GM18508 (cell line): ENCODE measurements around the gene MAJIN.

ENCODE experiments used
- ATAC-seq: cut with Tn5 transposase; IDR thresholded peaks from one replicate; pipeline ENCODE4 v1.9.1; 2021; ENCODE audit warnings: moderate number of reproducible peaks; ENCODE audit not compliant: insufficient read depth, unreplicated experiment

The MAJIN gene

GRCh38 chr11:64916040-64916774 is 55.7 kb downstream of the MAJIN start:
- ATAC-seq: no peak

DNA sequence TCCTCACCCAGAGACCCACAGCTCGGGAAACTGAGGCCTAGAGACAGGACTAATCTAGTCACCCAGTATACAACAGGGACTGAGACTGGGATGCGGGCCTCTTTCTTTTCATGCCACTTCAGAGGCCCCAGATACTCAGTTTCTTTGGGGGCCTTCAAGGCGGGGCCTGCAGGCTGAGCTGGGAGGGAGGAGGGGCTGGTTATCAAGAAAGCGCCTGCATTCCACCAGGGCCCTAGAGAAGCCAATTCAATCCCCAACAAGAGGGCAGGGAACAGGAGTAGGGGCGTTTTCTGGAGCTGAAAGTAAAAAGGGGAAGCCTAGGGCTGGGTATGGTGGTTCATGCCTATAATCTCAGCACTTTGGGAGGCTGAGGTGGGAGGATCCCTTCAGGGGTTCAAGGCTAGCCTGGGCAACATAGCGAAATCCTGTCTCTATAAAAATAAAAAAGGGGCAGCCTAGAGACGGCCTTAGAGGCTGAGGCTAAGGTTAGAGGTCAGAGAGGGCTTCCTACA is 56.5 kb downstream of the MAJIN start:
- no peak for ATAC-seq

DNA sequence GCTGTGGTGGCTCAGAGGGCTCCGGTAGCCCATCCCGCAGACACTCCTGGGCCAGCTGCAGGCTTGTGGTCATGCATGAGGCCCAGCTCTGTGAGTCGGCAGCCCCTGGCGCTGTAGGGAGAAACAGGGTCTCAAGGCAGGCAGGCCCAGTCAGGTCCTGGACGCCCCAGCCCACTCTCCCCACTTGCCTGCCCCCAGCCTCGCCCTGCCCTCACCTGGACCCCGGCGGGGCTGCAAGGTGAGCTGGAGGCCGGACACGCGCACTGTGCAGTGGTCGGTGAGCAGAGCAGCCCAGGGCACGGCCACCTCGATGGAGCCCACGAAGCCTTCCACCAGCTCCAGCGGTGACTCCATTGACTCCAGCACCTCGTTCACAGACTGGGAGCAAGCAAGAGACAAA is 57.8 kb downstream of the MAJIN start:
- ATAC-seq: no peak

DNA sequence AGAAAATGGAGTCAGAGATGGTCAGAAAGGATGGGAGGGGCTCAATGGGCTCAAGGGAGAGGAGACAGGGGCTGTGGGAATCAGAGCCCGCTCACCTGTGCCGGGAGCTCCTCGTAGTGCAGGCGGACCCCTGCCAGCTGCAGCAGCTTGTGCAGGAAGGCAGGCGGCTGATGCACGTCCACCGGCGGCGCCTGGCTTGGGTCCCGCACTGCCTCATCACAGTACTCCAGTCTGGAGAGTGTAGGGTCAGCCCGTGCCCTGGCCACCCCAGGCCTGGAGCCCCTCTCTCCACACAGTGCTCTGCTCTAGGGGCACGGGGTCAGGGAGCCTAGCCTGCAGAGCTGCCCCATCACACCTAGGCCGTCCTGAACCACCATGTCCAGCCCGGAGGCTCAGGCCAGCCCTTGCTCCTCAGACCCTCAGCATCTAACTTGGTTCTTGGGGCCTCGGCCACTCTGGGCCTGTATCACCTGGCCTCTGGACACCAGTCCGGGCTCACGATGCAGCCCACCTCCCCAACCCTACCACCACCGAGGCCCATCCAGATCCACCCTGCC is 58.7 kb downstream of the MAJIN start:
- no peak for ATAC-seq

- no peak for ATAC-seq
These were observed 60.2 kb downstream of the MAJIN start for GRCh38 chr11:64911689-64912088.

- ATAC-seq: no peak
These were observed 60.8 kb downstream of the MAJIN start for GRCh38 chr11:64911142-64911541.

GRCh38 chr11:64910451-64911093 is 61.3 kb downstream of the MAJIN start:
- ATAC-seq: no peak

DNA sequence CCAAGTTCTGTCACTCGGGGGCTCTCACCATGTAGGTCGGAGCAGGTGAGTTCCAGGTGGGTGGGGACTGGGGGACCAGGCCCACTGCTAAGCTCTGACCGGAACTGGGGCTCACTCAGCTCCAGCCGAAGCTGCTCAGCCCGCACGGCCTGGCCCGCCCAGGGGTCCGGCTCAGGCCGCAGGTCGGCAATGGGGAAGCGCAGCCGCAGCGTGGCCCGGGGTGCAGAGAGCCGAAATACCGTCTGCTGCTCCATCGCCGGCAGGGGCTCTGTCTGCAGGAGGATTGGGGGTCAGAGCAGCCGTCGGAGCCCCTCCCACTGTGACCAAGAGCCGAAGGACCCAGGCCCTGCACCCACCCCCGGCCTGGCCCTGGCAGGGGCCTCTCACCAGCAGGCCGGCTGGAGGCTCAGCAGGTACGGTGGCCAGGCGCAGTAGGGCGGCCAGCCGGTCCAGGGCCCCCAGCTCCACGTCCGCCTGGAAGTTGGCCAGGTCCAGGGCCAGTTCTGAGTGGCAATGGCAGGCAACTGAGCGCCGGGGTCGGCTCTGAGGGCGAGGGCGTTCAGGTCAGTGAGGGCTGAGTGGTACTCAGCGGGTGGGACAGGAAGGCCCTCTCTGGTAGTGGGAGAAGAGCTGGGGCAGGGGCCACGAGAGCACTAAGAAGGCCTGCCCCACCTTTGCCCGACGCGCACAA is 62.1 kb downstream of the MAJIN start:
- ATAC-seq: no peak

- ATAC-seq: no peak
These were observed 63.1 kb downstream of the MAJIN start for GRCh38 chr11:64908766-64909165.

GRCh38 chr11:64906314-64906635 is 65.6 kb downstream of the MAJIN start:
- no peak for ATAC-seq

DNA sequence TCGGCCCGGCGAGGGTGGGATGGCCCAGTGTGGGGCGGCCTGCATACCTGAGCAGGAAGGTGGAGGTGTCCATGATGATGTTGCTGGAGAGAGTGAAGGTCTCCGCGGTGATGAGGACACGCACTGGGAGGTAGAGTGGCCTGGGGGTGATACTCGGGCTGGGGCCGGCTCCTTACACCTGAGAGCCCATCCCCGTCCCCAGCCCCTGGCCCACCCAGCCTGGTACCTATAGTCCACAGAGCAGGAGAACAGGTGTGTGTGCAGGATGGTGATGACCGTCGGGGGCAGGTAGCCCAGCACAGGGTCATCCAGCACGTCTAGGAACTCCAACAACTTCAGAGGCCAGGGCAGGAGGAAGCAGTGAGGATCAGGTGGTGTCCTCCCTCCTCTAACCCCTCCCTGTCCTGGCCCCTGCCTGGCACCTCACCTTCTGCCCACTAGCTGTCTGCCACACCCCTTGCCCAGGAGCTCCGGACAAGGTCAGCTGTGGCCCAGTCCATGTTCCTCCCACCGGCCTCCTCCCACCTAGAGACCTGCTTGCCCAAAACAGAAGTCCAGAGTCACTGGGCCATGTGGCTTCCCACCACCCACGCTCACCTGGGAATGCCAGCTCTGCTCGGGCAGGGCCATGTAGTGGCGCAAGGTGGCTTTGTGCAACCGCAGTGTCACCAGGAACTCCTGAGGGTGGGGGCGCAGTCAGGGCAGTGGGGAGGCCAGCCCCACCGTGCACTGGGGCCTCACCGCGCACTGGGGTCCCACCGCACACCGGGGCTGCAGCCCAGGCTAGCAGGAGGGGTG is 66.2 kb downstream of the MAJIN start:
- no peak for ATAC-seq

GRCh38 chr11:64903291-64903833 is 68.5 kb downstream of the MAJIN start:
- ATAC-seq: no peak

DNA sequence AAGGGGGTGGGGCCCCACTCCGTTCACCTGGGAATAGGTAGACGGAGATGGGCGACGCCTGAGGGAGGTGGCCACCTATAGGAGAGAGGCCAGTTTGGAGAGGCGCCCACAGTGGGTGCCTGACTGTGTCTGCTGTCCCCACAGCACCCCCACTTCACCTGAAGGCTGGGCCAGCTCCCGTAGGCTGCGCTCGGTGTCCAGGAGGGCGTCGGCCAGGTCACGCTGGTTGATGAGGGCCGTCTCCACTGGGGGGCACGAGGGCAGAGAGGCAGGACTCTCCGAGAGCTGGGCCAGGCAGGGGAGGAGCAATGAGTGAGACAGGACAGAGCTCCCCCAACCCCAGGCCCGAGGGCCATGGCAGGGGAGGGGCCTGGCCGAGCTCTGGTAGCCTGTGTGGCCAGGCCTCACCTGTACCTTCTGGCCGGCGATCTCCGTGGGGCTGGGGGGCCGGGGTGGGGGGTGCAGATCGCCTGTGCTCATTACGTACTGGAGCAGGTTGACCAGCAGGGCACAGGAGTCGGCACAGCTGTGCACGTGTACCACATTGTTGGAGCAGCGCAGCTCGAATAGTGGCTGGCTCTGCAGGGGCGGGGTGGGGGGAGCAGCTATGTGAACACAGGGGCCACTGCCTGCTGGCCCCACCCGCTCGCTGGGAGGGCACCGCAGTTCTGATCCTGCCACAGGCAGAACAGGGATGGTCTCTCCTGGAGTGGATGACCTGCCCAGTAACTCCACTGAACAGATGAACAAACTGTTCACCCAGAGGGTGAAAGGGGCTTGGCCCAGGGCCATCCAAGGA is 69.6 kb downstream of the MAJIN start:
- ATAC-seq: no peak

- ATAC-seq: no peak
These were observed 71.1 kb downstream of the MAJIN start for GRCh38 chr11:64900774-64901173.

DNA sequence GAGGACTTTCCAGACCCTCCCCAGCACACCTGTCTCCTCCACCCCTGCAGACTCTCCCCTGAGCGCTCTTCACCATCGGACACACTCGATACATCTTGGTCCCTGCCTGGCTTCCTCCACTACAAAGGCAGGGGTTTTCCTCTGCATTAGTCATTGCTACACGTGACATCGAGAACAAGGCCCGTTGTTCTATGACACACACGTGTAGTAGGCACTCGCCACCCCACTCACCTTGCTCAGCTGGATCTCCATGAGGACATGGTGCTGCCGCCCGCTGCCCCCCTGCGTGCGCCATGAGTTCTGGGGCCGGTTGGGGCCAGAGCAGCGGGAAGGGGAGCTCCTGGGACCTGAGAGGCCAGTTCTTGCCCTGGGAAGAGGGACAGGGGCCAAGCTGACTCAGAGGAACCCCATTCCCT is 71.6 kb downstream of the MAJIN start:
- ATAC-seq: no peak

DNA sequence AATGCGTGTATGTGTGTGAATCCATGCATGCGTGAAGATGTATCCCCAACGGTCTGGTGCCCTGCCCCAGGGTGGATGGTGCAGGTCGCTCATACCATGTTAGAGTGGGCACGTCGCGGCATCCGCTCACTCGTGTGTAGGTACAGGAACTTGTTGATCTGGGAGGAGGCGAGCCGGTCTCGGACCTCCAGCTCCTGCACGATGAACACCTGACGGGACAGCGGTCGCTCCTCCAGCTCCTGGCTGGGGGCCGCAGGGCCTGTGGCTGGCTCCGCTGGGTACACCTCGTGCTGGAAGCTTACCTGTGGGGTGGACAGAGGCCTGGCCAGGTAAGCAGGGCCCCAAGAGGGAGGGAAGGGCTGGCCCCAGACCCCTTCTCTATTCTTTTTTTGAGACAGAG is 73.4 kb downstream of the MAJIN start:
- ATAC-seq: no peak

DNA sequence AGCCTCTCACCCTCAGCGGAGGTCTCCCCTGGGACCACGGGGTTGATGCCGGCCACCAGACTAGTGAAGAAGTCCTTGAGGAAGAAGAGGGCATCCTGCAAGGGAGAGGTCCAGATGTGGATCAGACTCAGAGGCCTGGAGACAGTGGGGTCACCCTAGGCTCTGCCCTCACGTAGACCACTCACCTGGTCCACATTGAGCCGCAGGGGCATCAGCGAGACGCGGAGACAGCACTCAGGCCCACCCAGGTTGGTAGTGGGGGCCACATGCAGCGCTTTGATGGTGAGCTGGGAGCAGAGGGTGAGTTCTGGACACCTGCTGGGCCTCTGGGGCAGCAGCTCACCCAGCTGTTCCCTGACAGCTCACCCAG is 73.8 kb downstream of the MAJIN start:
- ATAC-seq: no peak

DNA sequence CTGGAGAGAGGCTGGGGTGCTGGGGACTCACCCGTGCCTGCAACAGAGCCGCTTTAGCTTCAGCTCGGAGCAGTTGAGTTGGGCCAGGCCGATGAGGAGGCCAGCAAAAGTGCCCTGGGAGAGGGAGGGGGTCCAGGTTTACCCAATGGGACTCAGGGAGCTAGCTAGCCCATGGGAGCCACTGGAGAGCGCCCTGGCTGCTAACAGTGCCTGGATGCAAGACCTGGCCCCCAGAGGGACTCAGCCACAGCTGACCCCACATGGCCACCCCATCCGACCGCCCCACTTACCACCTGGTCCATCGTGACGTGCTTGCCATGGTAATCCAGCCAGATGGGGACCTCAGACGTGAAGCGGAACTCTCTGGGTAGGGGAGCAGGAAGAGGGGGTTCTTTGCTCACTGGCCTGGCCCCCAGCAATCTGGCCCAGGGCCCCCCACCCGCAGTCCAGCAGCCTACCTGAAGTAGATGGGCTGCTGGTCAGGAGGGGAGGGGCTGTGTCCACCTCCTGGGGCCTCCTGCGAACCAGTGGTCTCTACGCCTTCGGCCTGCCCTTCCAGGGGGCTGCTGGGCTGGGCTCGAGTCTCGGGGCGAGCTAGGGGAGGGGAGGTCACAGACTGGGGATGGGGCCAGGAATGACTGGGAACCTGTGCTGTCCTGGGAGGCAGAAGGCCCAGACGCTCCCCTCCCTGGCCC is 74.4 kb downstream of the MAJIN start:
- no peak for ATAC-seq
